Measurements from ENCODE around the gene ATP11B.

Gene ATP11B

GRCh38 chr3:182783106-182783505 is 10.2 kb upstream of the ATP11B start:
- Histone ChIP-seq H3K27ac (ENCODE audit: low read depth, low read length) (no peak overlapping the region), H3K9me3 (ENCODE audit: control insufficient read depth, insufficient read depth, low read depth, low read length) (no peaks in the 10 kb centered on the region), H3K4me1 (ENCODE audit: control insufficient read depth, insufficient read depth, low read length) (no peaks in the 10 kb centered on the region), H3K27me3 (ENCODE audit: control insufficient read depth, insufficient read depth, low read length) (no peaks in the 10 kb centered on the region), H3K9ac (ENCODE audit: low read length) (no peak overlapping the region), H3K36me3 (ENCODE audit: control insufficient read depth, insufficient read depth, low read length) (no peaks in the 10 kb centered on the region), H3K4me3 (ENCODE audit: low read depth, low read length) (no peak overlapping the region)

- Histone ChIP-seq H3K4me1 (ENCODE audit: control insufficient read depth, insufficient read depth, low read length) (no peaks in the 10 kb centered on the region), H3K9ac (ENCODE audit: low read length) (no peak overlapping the region), H3K9me3 (ENCODE audit: control insufficient read depth, insufficient read depth, low read depth, low read length) (no peaks in the 10 kb centered on the region), H3K27ac (ENCODE audit: low read depth, low read length) (no peak overlapping the region), H3K36me3 (ENCODE audit: control insufficient read depth, insufficient read depth, low read length) (no peaks in the 10 kb centered on the region), H3K4me3 (ENCODE audit: low read depth, low read length) (no peak overlapping the region), H3K27me3 (ENCODE audit: control insufficient read depth, insufficient read depth, low read length) (peaks cover 5% of the 10 kb centered on the region; the same call in 1 of the 2 replicates)
These were observed 8.8 kb upstream of the ATP11B start for GRCh38 chr3:182784542-182784941.

GRCh38 chr3:182785142-182785541 is 8.2 kb upstream of the ATP11B start:
- Histone ChIP-seq H3K27ac (ENCODE audit: low read depth, low read length) (no peak overlapping the region), H3K4me1 (ENCODE audit: control insufficient read depth, insufficient read depth, low read length) (no peaks in the 10 kb centered on the region), H3K36me3 (ENCODE audit: control insufficient read depth, insufficient read depth, low read length) (no peaks in the 10 kb centered on the region), H3K4me3 (ENCODE audit: low read depth, low read length) (no peak overlapping the region), H3K9me3 (ENCODE audit: control insufficient read depth, insufficient read depth, low read depth, low read length) (no peaks in the 10 kb centered on the region), H3K9ac (ENCODE audit: low read length) (no peak overlapping the region), H3K27me3 (ENCODE audit: control insufficient read depth, insufficient read depth, low read length) (peaks cover 11% of the 10 kb centered on the region; the same call in 1 of the 2 replicates)

GRCh38 chr3:182785756-182786155 is 7.5 kb upstream of the ATP11B start:
- Histone ChIP-seq H3K27me3 (ENCODE audit: control insufficient read depth, insufficient read depth, low read length) (peaks cover 17% of the 10 kb centered on the region; the same call in 1 of the 2 replicates), H3K4me3 (ENCODE audit: low read depth, low read length) (no peak overlapping the region), H3K9ac (ENCODE audit: low read length) (no peak overlapping the region), H3K36me3 (ENCODE audit: control insufficient read depth, insufficient read depth, low read length) (no peaks in the 10 kb centered on the region), H3K27ac (ENCODE audit: low read depth, low read length) (no peak overlapping the region), H3K9me3 (ENCODE audit: control insufficient read depth, insufficient read depth, low read depth, low read length) (no peaks in the 10 kb centered on the region), H3K4me1 (ENCODE audit: control insufficient read depth, insufficient read depth, low read length) (no peaks in the 10 kb centered on the region)

- H3K27me3 ChIP-seq (ENCODE audit: control insufficient read depth, insufficient read depth, low read length) = peaks cover 20% of the 10 kb centered on the region; the same call in 1 of the 2 replicates
- H3K4me3 ChIP-seq (ENCODE audit: low read depth, low read length) = no peak overlapping the region
- H3K9ac ChIP-seq (ENCODE audit: low read length) = no peak overlapping the region
- H3K4me1 ChIP-seq (ENCODE audit: control insufficient read depth, insufficient read depth, low read length) = no peaks in the 10 kb centered on the region
- H3K27ac ChIP-seq (ENCODE audit: low read depth, low read length) = no peak overlapping the region
- no peaks in the 10 kb centered on the region for H3K9me3 ChIP-seq (ENCODE audit: control insufficient read depth, insufficient read depth, low read depth, low read length)
- H3K36me3 ChIP-seq (ENCODE audit: control insufficient read depth, insufficient read depth, low read length) = no peaks in the 10 kb centered on the region
These were observed 6.6 kb upstream of the ATP11B start for GRCh38 chr3:182786564-182787196.

GRCh38 chr3:182787302-182788036 is 5.8 kb upstream of the ATP11B start:
- peaks cover 20% of the 10 kb centered on the region; the same call in 1 of the 2 replicates for H3K27me3 ChIP-seq (ENCODE audit: control insufficient read depth, insufficient read depth, low read length)
- H3K9ac ChIP-seq (ENCODE audit: low read length) = no peak overlapping the region
- no peak overlapping the region for H3K4me3 ChIP-seq (ENCODE audit: low read depth, low read length)
- H3K9me3 ChIP-seq (ENCODE audit: control insufficient read depth, insufficient read depth, low read depth, low read length) = no peaks in the 10 kb centered on the region
- H3K27ac ChIP-seq (ENCODE audit: low read depth, low read length) = no peak overlapping the region
- H3K4me1 ChIP-seq (ENCODE audit: control insufficient read depth, insufficient read depth, low read length) = no peaks in the 10 kb centered on the region
- H3K36me3 ChIP-seq (ENCODE audit: control insufficient read depth, insufficient read depth, low read length) = no peaks in the 10 kb centered on the region

GRCh38 chr3:182789371-182789770 is 3.9 kb upstream of the ATP11B start:
- Histone ChIP-seq H3K27ac (ENCODE audit: low read depth, low read length) (no peak overlapping the region), H3K4me3 (ENCODE audit: low read depth, low read length) (no peak overlapping the region), H3K27me3 (ENCODE audit: control insufficient read depth, insufficient read depth, low read length) (peaks cover 24% of the 10 kb centered on the region), H3K9ac (ENCODE audit: low read length) (no peak overlapping the region), H3K4me1 (ENCODE audit: control insufficient read depth, insufficient read depth, low read length) (no peaks in the 10 kb centered on the region), H3K9me3 (ENCODE audit: control insufficient read depth, insufficient read depth, low read depth, low read length) (no peaks in the 10 kb centered on the region), H3K36me3 (ENCODE audit: control insufficient read depth, insufficient read depth, low read length) (no peaks in the 10 kb centered on the region)

- H3K4me3 ChIP-seq (ENCODE audit: low read depth, low read length) = no peak overlapping the region
- H3K36me3 ChIP-seq (ENCODE audit: control insufficient read depth, insufficient read depth, low read length) = no peaks in the 10 kb centered on the region
- peaks cover 33% of the 10 kb centered on the region for H3K27me3 ChIP-seq (ENCODE audit: control insufficient read depth, insufficient read depth, low read length)
- no peaks in the 10 kb centered on the region for H3K9me3 ChIP-seq (ENCODE audit: control insufficient read depth, insufficient read depth, low read depth, low read length)
- H3K4me1 ChIP-seq (ENCODE audit: control insufficient read depth, insufficient read depth, low read length) = peaks cover 10% of the 10 kb centered on the region
- H3K27ac ChIP-seq (ENCODE audit: low read depth, low read length) = no peak overlapping the region
- H3K9ac ChIP-seq (ENCODE audit: low read length) = no peak overlapping the region
These were observed 2.7 kb upstream of the ATP11B start for GRCh38 chr3:182790612-182791011.

- Histone ChIP-seq H3K4me3 (ENCODE audit: low read depth, low read length) (peak overlapping the region; percentile 98), H3K36me3 (ENCODE audit: control insufficient read depth, insufficient read depth, low read length) (no peaks in the 10 kb centered on the region), H3K4me1 (ENCODE audit: control insufficient read depth, insufficient read depth, low read length) (peaks cover 10% of the 10 kb centered on the region), H3K9ac (ENCODE audit: low read length) (peak overlapping the region; percentile 81), H3K9me3 (ENCODE audit: control insufficient read depth, insufficient read depth, low read depth, low read length) (no peaks in the 10 kb centered on the region), H3K27me3 (ENCODE audit: control insufficient read depth, insufficient read depth, low read length) (peaks cover 33% of the 10 kb centered on the region), H3K27ac (ENCODE audit: low read depth, low read length) (no peak overlapping the region)
These were observed 555 bp downstream of the ATP11B start for GRCh38 chr3:182793663-182794454.

GRCh38 chr3:182794455-182795388 is 1.4 kb downstream of the ATP11B start:
- H3K27me3 ChIP-seq (ENCODE audit: control insufficient read depth, insufficient read depth, low read length) = peaks cover 27% of the 10 kb centered on the region
- peak overlapping the region; percentile 81 for H3K9ac ChIP-seq (ENCODE audit: low read length)
- H3K4me1 ChIP-seq (ENCODE audit: control insufficient read depth, insufficient read depth, low read length) = peaks cover 10% of the 10 kb centered on the region
- peak overlapping the region; percentile 98 for H3K4me3 ChIP-seq (ENCODE audit: low read depth, low read length)
- no peaks in the 10 kb centered on the region for H3K9me3 ChIP-seq (ENCODE audit: control insufficient read depth, insufficient read depth, low read depth, low read length)
- H3K36me3 ChIP-seq (ENCODE audit: control insufficient read depth, insufficient read depth, low read length) = no peaks in the 10 kb centered on the region
- no peak overlapping the region for H3K27ac ChIP-seq (ENCODE audit: low read depth, low read length)

Data from HUES6 (cell line).